ENCODE results near the gene TRPV5. TPM values are rescaled to one million over a fixed set of nuclear protein-coding genes. Genes with fewer than 3 reads are reported as not detected.

TRPV5 gene
- total RNA-seq: not detected in 2 replicates

DNA sequence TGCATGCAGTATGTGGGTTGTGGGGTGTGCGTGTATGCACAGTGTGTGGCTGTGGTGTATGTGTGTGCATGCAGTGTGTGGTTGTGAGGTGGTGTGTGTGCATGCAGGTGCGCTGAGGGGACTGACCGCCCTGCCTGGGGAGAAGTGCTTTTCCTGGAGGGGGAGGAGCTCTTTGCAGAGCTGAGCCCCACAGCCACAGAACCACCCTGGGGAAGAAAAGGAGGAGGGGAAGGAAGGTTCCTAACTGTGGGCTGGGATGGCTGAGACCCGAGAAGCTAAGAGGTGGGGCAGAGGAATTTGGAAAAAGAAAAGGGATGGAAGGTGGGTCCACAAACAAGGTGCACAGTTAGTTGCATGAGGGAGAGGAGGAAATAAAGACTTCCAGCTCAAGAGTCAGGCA is at the start of gene TRPV5:
Gene TRPV5 (minus strand): TSS at position 123 of the 400 bp plus-strand sequence. CDS start 287 bp downstream, outside the sequence.

DNA sequence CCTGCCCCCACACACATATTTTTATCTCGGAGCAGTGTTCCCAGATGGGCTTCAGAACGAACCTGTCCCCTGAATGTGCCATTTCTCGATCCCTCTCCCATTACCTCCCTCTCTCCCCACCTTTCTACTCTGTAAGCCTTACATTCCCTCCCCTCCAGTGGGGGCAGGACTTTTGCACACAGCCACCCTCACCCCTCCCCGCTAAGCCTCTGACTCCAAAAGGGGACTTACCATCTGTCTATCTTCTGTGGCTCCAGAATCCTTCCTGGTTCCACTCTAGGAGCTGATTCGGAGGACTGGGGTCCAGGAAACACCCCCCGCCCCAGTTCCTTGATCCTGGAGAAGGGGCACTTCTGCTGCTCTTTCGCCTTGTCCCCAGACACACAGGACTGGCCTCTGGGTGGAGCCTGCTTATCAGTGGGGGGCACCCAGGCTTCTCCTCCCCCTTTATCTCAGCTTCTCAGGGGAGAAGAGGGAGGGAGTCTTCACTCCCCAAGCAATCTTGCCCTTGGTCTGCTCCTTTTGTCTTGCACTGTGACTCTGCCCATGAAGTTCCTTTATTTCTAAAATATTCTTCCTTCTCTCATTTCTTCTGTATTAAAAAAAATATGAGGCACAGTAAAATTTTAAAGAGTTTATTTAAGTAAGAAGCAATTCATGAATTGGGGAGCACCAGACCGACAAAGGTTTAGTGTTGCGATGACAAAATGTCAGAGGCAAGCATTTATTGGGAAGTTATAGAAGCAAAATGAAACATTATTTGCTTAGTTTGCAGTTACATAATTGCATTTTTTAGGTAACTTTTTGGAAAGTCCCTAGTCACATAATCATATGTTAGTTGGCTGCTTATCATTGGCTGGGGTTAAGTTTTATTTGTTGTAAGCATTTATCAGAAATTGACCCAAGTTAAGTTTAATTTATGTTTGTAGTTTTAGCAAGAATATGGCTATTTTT is 28.7 kb upstream of the TRPV5 start, which contains the start of gene KEL:
Gene KEL (minus strand): TSS at position 391 of the 954 bp plus-strand sequence. CDS start 157 bp downstream, at position 234.

DNA sequence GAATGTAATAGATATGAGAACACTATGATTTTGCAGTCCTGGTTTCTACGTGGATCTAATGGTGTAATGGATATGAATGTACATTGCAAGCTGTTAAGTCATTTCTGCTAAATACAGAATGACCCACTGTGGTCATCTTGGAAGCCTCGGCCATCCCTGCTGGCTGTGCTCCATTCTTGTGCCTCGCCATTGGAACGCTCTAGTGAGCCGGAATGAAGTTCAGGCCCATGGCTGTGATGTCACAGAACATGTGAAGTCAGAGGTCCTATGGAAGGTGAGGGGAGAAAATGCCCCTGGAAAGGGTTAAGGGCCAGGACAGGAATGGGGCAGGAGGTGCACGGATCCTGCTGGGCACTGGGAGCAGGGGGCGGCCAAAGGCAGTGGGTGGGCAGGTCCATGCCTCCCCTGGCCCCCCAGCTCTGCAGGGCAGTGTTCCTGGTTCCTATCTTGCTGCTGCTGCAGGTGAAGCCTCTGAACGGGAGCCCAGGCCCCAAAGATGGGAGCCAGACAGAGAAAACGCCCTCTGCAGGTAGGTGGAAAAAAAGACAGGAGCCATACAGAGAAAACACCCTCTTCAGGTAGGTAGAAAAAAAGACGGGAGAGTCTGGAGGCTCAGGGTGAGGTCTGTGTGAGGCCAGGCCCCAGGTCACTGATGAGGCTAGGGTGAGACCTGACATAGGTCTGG is 5.8 kb upstream of the TRPV5 start, which contains the start of gene LLCFC1:
Gene LLCFC1 (plus strand): TSS at position 259 of the 685 bp plus-strand sequence. CDS start 138 bp downstream, at position 397.

DNA sequence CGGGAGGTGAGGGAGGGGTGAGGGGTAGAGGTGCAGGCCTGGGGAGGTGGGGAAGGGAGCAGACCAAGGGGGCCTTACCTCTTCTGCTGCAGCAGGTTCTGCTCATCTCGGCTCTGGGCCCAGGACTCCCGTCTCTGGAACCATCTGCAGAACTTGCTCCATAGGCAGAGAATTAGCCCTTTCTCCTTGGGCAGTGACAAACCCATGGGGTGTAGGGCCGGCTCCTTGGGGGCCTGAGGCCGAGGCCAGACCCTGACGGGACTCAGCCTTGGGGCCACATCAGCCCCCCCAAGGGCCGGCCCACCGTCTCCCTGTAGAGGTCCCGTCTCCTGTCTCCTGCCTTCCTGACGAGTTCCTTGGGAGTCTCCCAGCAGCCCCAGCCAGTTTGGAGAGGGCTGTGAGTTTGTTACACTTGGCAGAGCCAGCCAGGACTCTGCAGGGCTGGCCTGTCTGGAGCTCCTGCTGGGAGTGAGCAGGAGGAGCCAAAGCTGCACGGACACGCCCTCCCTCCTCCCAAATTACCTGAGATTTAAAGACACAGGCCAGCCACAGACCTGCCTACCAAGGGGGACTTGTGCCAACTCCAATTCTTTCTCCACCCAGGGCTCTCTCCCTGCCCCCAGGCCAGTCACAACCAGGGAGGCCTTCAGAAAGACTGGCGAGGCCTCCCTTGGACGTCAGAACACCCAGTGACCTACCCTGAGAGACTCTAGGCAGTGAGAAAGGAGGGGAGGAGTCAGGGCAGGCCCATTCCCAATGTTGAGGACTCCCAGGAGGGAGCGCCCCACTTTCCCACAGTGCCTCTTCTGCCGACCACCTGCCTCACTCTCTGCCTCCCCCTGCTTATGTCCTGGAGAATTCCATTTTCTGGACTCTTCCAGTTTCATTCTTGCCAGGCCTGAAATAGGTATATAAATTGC is 48.0 kb downstream of the TRPV5 start, which contains the start of gene TRPV6:
Gene TRPV6 (minus strand): TSS at position 435 of the 920 bp plus-strand sequence.

Other genes with a start within 250 kb of the TRPV5 start
- gene PRSS1, start 184.3 kb downstream of the TRPV5 start, total RNA-seq: not detected in 2 replicates
- not detected in 2 replicates for gene PRSS2, start 162.8 kb downstream of the TRPV5 start, total RNA-seq
- 0.32 and 0.91 TPM in 2 replicates for gene EPHB6, start 78.7 kb downstream of the TRPV5 start, total RNA-seq
- not detected in 2 replicates for gene TRPV6, start 48.0 kb downstream of the TRPV5 start, total RNA-seq
- not detected in 2 replicates for gene LLCFC1, start 5.7 kb upstream of the TRPV5 start, total RNA-seq
- not detected in 2 replicates for gene KEL, start 28.6 kb upstream of the TRPV5 start, total RNA-seq
- 0.22 TPM in 1 of 2 replicates, not detected in the other for gene OR9A2, start 93.4 kb upstream of the TRPV5 start, total RNA-seq
- not detected in 2 replicates for gene OR6V1, start 118.6 kb upstream of the TRPV5 start, total RNA-seq
- not detected in 2 replicates for gene PIP, start 198.3 kb upstream of the TRPV5 start, total RNA-seq
- gene TAS2R39, start 249.7 kb upstream of the TRPV5 start, total RNA-seq: not detected in 2 replicates

Measured in articular chondrocyte of knee joint (primary cell).